Measurements from ENCODE around the gene TMEM150B.

DNA sequence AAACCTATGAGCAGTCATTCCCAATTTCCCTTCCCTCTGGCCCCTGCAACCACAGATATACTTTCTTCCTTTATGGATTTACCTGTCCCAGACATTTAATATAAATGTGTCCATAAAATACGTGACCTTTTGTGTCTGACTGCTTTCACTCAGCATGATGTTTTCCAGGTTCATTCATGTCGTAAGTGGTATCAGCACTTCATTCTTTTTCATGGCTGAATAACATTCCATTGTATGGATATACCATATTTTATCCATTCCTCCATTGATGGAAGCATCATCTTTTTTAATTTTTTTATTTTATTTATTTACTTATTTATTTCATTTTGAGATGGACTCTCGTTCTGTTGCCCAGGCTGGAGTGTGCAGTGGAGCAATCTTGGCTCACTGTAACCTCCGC lies 58.3 kb downstream of the TMEM150B start:
- TF ChIP-seq, protein P1, sequence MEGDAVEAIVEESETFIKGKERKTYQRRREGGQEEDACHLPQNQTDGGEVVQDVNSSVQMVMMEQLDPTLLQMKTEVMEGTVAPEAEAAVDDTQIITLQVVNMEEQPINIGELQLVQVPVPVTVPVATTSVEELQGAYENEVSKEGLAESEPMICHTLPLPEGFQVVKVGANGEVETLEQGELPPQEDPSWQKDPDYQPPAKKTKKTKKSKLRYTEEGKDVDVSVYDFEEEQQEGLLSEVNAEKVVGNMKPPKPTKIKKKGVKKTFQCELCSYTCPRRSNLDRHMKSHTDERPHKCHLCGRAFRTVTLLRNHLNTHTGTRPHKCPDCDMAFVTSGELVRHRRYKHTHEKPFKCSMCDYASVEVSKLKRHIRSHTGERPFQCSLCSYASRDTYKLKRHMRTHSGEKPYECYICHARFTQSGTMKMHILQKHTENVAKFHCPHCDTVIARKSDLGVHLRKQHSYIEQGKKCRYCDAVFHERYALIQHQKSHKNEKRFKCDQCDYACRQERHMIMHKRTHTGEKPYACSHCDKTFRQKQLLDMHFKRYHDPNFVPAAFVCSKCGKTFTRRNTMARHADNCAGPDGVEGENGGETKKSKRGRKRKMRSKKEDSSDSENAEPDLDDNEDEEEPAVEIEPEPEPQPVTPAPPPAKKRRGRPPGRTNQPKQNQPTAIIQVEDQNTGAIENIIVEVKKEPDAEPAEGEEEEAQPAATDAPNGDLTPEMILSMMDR (IDR thresholded peaks at IDR 0.05; ENCODE audit: low read length), result no peak
- no peak for TF ChIP-seq EZH2 (IDR thresholded peaks at IDR 0.05; ENCODE audit: borderline replicate concordance, low read length)

Data from OCI-LY1 (cell line).